Right atrium auricular region (tissue), 2 donors: Measurements from ENCODE around the gene MCTP2. TPM values are rescaled to one million over a fixed set of nuclear protein-coding genes. Genes with fewer than 3 reads are reported as not detected.

Experiments used
- DNase-seq: peaks from one replicate; pipeline ENCODE4 v3.0.0-alpha.2; 2019; ENCODE audit warnings: low spot score
- H3K27ac ChIP-seq, 2 donors: fragments of 200-600 bp; sonication (generic); 1 replicate in 1 of 2; 2 replicates in 1 of 2; pipeline ENCODE4 v1.5.1; 2016 to 2019
- H3K27me3 ChIP-seq, 2 donors: fragments of 200-600 bp; sonication (generic); one replicate each; pipeline versions ENCODE4 v1.5.1 to v1.6.0; 2017 to 2019
- H3K36me3 ChIP-seq: fragments of 200-600 bp; sonication (generic); one replicate; pipeline ENCODE4 v1.5.1; 2016
- H3K4me1 ChIP-seq, 2 donors: fragments of 200-600 bp; sonication (generic); one replicate each; pipeline versions ENCODE4 v1.5.1 to v1.6.0; 2017 to 2019
- H3K4me3 ChIP-seq, 2 donors: fragments of 200-600 bp; sonication (generic); 1 replicate in 1 of 2; 2 replicates in 1 of 2; pipeline ENCODE4 v1.5.1; 2017 to 2019; ENCODE audit warnings: mild to moderate bottlenecking in 1 of 2, moderate library complexity in 1 of 2
- H3K9me3 ChIP-seq, 2 donors: fragments of 200-600 bp; sonication (generic); one replicate each; pipeline ENCODE4 v1.5.1; 2019
- CTCF ChIP-seq, 2 donors: fragments of 200-600 bp; sonication (generic); IDR thresholded peaks; one replicate each; pipeline ENCODE4 v1.5.1; 2019; ENCODE audit warnings: antibody characterized with exemption in 2 of 2
- total RNA-seq, 2 donors: library from RNA; depleted of rRNA; stranded (reverse); fragments of >200 nt; gene quantifications; one replicate each; pipeline ENCODE4 v1.1.0, GENCODE V29; 2016

MCTP2 gene
- total RNA-seq, 2 donors from 2014 or later: 2.0 to 5.6 TPM

DNA sequence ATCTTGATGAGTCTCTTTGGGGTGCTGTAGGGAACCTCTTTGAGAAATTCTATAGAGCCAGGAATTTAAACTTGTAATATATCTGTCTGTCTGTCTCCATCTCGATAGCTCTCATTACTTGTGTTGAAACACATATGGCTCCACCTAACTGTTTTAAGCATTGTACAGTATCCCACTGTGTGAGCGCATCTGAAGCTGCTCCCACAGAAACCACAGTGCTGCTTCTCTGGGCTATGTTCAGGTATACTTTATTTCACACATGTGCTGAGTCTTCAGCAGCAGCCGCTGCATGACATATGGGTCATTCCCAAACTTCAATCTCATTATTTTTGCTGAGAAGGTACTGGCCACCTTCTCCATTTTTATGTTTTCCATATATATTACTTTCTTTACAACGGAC lies 63.9 kb downstream of the MCTP2 start:
- no peaks in the 10 kb centered on the region for H3K27me3 ChIP-seq
- TF ChIP-seq CTCF (IDR thresholded peaks at IDR 0.05): no peak
- H3K36me3 ChIP-seq: no peaks in the 10 kb centered on the region
- H3K9me3 ChIP-seq: no peaks in the 10 kb centered on the region
- DNase-seq: no peak
- no peaks in the 10 kb centered on the region for H3K4me1 ChIP-seq
- H3K27ac ChIP-seq: no peak overlapping the region
- no peak overlapping the region for H3K4me3 ChIP-seq

DNA sequence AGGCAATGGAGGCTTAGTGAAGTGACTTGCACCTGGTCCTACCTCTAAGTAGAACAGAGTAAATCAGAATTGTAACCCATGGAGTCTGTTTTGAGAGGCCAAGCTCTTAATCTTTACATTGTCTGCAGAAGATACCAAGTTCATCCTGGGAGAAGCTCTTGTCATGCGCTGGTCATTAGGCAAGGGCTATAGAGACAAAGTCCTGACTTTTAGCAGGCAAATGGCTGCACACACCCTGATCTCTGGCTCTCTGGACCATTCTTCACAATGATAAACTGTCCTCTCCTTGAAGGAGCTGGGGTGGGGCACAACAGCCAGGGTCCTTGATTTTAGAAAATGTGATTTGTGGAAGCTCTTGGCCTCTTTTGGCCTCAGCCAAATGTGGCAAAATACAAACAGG lies 65.4 kb downstream of the MCTP2 start:
- Histone ChIP-seq H3K4me3 (no peak overlapping the region), H3K4me1 (no peaks in the 10 kb centered on the region), H3K27me3 (no peaks in the 10 kb centered on the region), H3K27ac (no peak overlapping the region), H3K9me3 (no peaks in the 10 kb centered on the region), H3K36me3 (no peaks in the 10 kb centered on the region)
- TF ChIP-seq CTCF (IDR thresholded peaks at IDR 0.05): no peak
- DNase-seq: no peak

DNA sequence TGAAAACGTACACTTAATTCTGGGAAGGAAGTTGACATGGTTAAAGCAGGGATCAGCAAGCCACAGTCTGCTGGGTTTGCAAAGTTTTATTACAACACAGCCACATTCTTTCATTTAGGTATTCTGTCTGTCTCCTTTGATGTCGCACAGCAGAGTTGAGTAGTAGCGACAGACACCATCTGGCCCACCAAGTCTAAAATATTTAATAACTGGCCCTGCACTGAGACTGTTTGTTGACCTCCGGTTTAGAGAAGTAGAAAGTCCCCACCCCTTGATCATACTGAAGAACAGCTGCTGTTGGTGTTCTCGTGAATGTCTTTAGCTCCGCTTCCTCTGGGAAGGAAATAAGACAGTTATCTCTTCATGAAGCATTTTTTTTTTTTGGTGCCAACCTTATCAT lies 66.2 kb downstream of the MCTP2 start:
- no peaks in the 10 kb centered on the region for H3K36me3 ChIP-seq
- no peaks in the 10 kb centered on the region for H3K9me3 ChIP-seq
- H3K4me3 ChIP-seq: no peak overlapping the region
- H3K27me3 ChIP-seq: no peaks in the 10 kb centered on the region
- no peak for TF ChIP-seq CTCF (IDR thresholded peaks at IDR 0.05)
- no peaks in the 10 kb centered on the region for H3K4me1 ChIP-seq
- DNase-seq: no peak
- H3K27ac ChIP-seq: no peak overlapping the region

GRCh38 chr15:94298364-94298763 lies 67.0 kb downstream of the MCTP2 start:
- Histone ChIP-seq H3K9me3 (no peaks in the 10 kb centered on the region), H3K4me1 (no peaks in the 10 kb centered on the region), H3K4me3 (no peak overlapping the region), H3K27ac (no peak overlapping the region), H3K36me3 (no peaks in the 10 kb centered on the region), H3K27me3 (no peaks in the 10 kb centered on the region)
- TF ChIP-seq CTCF (IDR thresholded peaks at IDR 0.05): no peak
- DNase-seq: no peak

DNA sequence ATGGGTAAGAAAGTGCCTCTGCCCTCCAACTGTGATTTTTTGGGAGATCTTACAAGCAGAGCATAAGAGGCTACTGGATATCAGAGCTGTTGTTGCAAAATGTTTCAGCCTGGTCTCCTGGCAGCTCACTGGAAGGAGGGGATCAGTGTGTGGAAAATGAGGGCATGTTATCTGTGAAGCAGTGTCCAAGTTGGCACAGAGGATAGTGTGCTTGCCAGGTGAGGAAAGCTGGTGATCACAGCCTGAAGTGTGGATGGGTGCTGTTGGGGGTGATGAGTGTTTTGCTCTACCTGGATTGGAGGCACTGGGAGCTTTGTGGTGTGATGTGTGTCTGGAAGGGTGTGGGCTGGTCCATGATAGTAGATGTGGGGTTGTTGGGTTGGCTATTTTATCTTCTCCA lies 69.3 kb downstream of the MCTP2 start:
- Histone ChIP-seq H3K36me3 (no peaks in the 10 kb centered on the region), H3K4me1 (no peaks in the 10 kb centered on the region), H3K9me3 (no peaks in the 10 kb centered on the region), H3K27ac (no peak overlapping the region), H3K4me3 (no peak overlapping the region), H3K27me3 (no peaks in the 10 kb centered on the region)
- TF ChIP-seq CTCF (IDR thresholded peaks at IDR 0.05): no peak
- DNase-seq: no peak

GRCh38 chr15:94305133-94305532 lies 73.8 kb downstream of the MCTP2 start:
- Histone ChIP-seq H3K36me3 (no peaks in the 10 kb centered on the region), H3K27me3 (no peaks in the 10 kb centered on the region), H3K27ac (no peak overlapping the region), H3K4me3 (no peak overlapping the region), H3K9me3 (no peaks in the 10 kb centered on the region), H3K4me1 (no peaks in the 10 kb centered on the region)
- TF ChIP-seq CTCF (IDR thresholded peaks at IDR 0.05): no peak
- no peak for DNase-seq
